Caco-2 (cell line): Measurements from ENCODE around the gene MS4A12. TPM values are rescaled to one million over a fixed set of nuclear protein-coding genes. Genes with fewer than 3 reads are reported as not detected.

Source experiments
- BruUV-seq: library from RNA; stranded (reverse); fragments of 400-500 nt; replicated peaks from 2 replicates; lab custom pipeline; 2021; lab: Mats Ljungman, UMichigan
- CTCF ChIA-PET: fragments of 300-600 bp; sonication (Branson Sonifier 250); formaldehyde crosslinking; loops from one replicate; lab custom pipeline; 2022; ENCODE audit warnings: antibody characterized with exemption; lab: Charles Lee
- POLR2A ChIA-PET: fragments of 300-600 bp; sonication (Branson Sonifier 250); formaldehyde crosslinking; loops from one replicate; lab custom pipeline; 2022; ENCODE audit warnings: antibody characterized with exemption; lab: Charles Lee
- DNase-seq, 2 experiments: peaks; one replicate each; pipeline versions ENCODE4 v3.0.0 to v3.0.0-alpha.2; 2020 to 2022
- H3K27me3 ChIP-seq: replicated peaks from 2 replicates; pipeline ENCODE4 v1.6.0; 2011; ENCODE audit warnings: low read length; ENCODE audit not compliant: control insufficient read depth, insufficient read depth
- H3K36me3 ChIP-seq: 2 replicates; pipeline ENCODE4 v1.5.1; 2011; ENCODE audit warnings: low read length; ENCODE audit not compliant: control insufficient read depth, insufficient read depth
- H3K4me1 ChIP-seq: fragments of 250-450 bp; sonication (Bioruptor Pico); 2 replicates; pipeline ENCODE4 v1.5.1; 2020; ENCODE audit warnings: mild to moderate bottlenecking
- H3K4me3 ChIP-seq: 2 replicates; pipeline ENCODE4 v1.5.1; 2011; ENCODE audit warnings: low read depth, mild to moderate bottlenecking, control low read depth, low read length
- H3K9me3 ChIP-seq: fragments of 250-450 bp; sonication (Bioruptor Pico); 2 replicates; pipeline ENCODE4 v1.5.1; 2020; ENCODE audit warnings: mild to moderate bottlenecking, moderate library complexity
- H3K27ac Mint-ChIP-seq: one replicate; pipeline ENCODE4 v1.8.0; 2022; ENCODE audit warnings: mixed read lengths; ENCODE audit not compliant: unreplicated experiment
- H3K27me3 Mint-ChIP-seq: one replicate; pipeline ENCODE4 v1.8.0; 2022; ENCODE audit warnings: mixed read lengths; ENCODE audit not compliant: insufficient read depth, unreplicated experiment
- H3K36me3 Mint-ChIP-seq: one replicate; pipeline ENCODE4 v1.8.0; 2022; ENCODE audit warnings: mild to moderate bottlenecking, mixed read lengths; ENCODE audit not compliant: insufficient read depth, unreplicated experiment
- H3K4me1 Mint-ChIP-seq: one replicate; pipeline ENCODE4 v1.8.0; 2022; ENCODE audit warnings: low read depth, mixed read lengths; ENCODE audit not compliant: unreplicated experiment
- H3K4me3 Mint-ChIP-seq: one replicate; pipeline ENCODE4 v1.8.0; 2022; ENCODE audit warnings: mild to moderate bottlenecking, moderate library complexity, mixed read lengths; ENCODE audit not compliant: unreplicated experiment
- H3K9me3 Mint-ChIP-seq: one replicate; pipeline ENCODE4 v1.8.0; 2022; ENCODE audit warnings: mixed read lengths; ENCODE audit not compliant: unreplicated experiment
- CTCF ChIP-seq, 2 experiments: fragments of 200-600 bp in 1 of 2; IDR thresholded peaks; 1 replicate in 1 of 2; 2 replicates in 1 of 2; pipeline versions ENCODE4 v1.5.1 to v1.8.0; 2011 to 2022; ENCODE audit warnings: antibody characterized with exemption in 1 of 2, control low read depth in 1 of 2, inconsistent platforms in 1 of 2, low read depth in 1 of 2, low read length in 1 of 2, mild to moderate bottlenecking in 1 of 2, moderate library complexity in 1 of 2; ENCODE audit not compliant: insufficient read depth in 1 of 2, severe bottlenecking in 1 of 2, unreplicated experiment in 1 of 2
- intact Hi-C: fragments of 100-400 bp; cut with micrococcal nuclease; formaldehyde crosslinking; loops from one replicate; pipeline ENCODE4 v1.10.0; 2022; ENCODE audit not compliant: unreplicated experiment
- total RNA-seq: library from RNA; stranded (reverse); gene quantifications from 2 replicates; pipeline ENCODE4 v1.2.3, GENCODE V29; 2022

The MS4A12 gene
- total RNA-seq, 1 experiment from 2014 or later: not detected

GRCh38 chr11:60515144-60515855 is 22.7 kb downstream of the MS4A12 start, which contains the start of gene MS4A13:
MS4A13 (plus strand) TSS chr11:60515392; CDS start chr11:60518084, 2,692 bp downstream.
- Histone ChIP-seq H3K9me3 (no peaks in the 10 kb centered on the region), H3K4me3 (no peak within 1 kb of the TSS), H3K4me1 (no peaks in the 10 kb centered on the region), H3K36me3 (no peaks in the 10 kb centered on the region), H3K27me3 (no peaks in the 10 kb centered on the region)
- Mint-ChIP-seq H3K4me3 (no peak within 1 kb of the TSS), H3K4me1 (no peaks in the 10 kb centered on the region), H3K27ac (no peak within 1 kb of the TSS), H3K36me3 (no peaks in the 10 kb centered on the region), H3K27me3 (peaks cover 3% of the 10 kb centered on the region), H3K9me3 (peaks cover 9% of the 10 kb centered on the region)
- ChIA-PET CTCF (no interaction called here), POLR2A (interaction anchor here (0.5 kb wide), 1 partner anchor 966 kb away, joined by 5 read pairs; no protein-coding TSS in a partner anchor)
- TF ChIP-seq CTCF (IDR thresholded peaks at IDR 0.05; ENCODE audit: insufficient read depth in 1 of 2, low read depth in 1 of 2, low read length in 1 of 2, severe bottlenecking in 1 of 2, unreplicated experiment in 1 of 2): no peak
- BruUV-seq: no TSS peak
- DNase-seq: no peak
- intact Hi-C loops: no loop called here

GRCh38 chr11:60528465-60528864 is 35.9 kb downstream of the MS4A12 start:
- no peak for DNase-seq
- no peaks in the 10 kb centered on the region for H3K36me3 Mint-ChIP-seq
- Histone ChIP-seq H3K9me3 (no peaks in the 10 kb centered on the region), H3K36me3 (no peaks in the 10 kb centered on the region), H3K27me3 (no peaks in the 10 kb centered on the region), H3K4me3 (no peak overlapping the region), H3K4me1 (no peaks in the 10 kb centered on the region)
- no TSS peak for BruUV-seq
- intact Hi-C loops: no loop called here
- ChIA-PET CTCF (no interaction called here), POLR2A (no interaction called here)
- no peak overlapping the region for H3K27ac Mint-ChIP-seq
- TF ChIP-seq CTCF (IDR thresholded peaks at IDR 0.05; ENCODE audit: insufficient read depth in 1 of 2, low read depth in 1 of 2, low read length in 1 of 2, severe bottlenecking in 1 of 2, unreplicated experiment in 1 of 2): no peak
- H3K4me1 Mint-ChIP-seq: no peaks in the 10 kb centered on the region
- no peak overlapping the region for H3K4me3 Mint-ChIP-seq
- no peaks in the 10 kb centered on the region for H3K9me3 Mint-ChIP-seq
- peaks cover 3% of the 10 kb centered on the region for H3K27me3 Mint-ChIP-seq

GRCh38 chr11:60528934-60529333 is 36.4 kb downstream of the MS4A12 start:
- TF ChIP-seq CTCF (IDR thresholded peaks at IDR 0.05; ENCODE audit: insufficient read depth in 1 of 2, low read depth in 1 of 2, low read length in 1 of 2, severe bottlenecking in 1 of 2, unreplicated experiment in 1 of 2): no peak
- Mint-ChIP-seq H3K36me3 (no peaks in the 10 kb centered on the region), H3K9me3 (no peaks in the 10 kb centered on the region), H3K27ac (no peak overlapping the region), H3K4me3 (no peak overlapping the region), H3K4me1 (no peaks in the 10 kb centered on the region), H3K27me3 (peaks cover 3% of the 10 kb centered on the region)
- Histone ChIP-seq H3K9me3 (no peaks in the 10 kb centered on the region), H3K27me3 (no peaks in the 10 kb centered on the region), H3K4me1 (no peaks in the 10 kb centered on the region), H3K36me3 (no peaks in the 10 kb centered on the region), H3K4me3 (no peak overlapping the region)
- no peak for DNase-seq
- ChIA-PET POLR2A (no interaction called here), CTCF (interaction anchor here (0.7 kb wide), 1 partner anchor 25 kb away, joined by 4 read pairs; no protein-coding TSS in a partner anchor)
- intact Hi-C loops: no loop called here
- no TSS peak for BruUV-seq
